ENCODE results near the gene NFIX. TPM values are rescaled to one million over a fixed set of nuclear protein-coding genes. Genes with fewer than 3 reads are reported as not detected.

NFIX gene
- total and polyA plus RNA-seq, 7 donors: 10.6 to 104 (median 44.1) TPM

- Histone ChIP-seq H3K27ac (peak overlapping the region; percentile 59 to 97 (median 87)), H3K9me3 (no peaks in the 10 kb centered on the region), H3K36me3 (peaks cover 5 to 46% (median 21%) of the 10 kb centered on the region in 4 donors), H3K4me3 (no peak overlapping the region), H3K27me3 (no peaks in the 10 kb centered on the region), H3K4me1 (peaks cover 0 to 91% (median 71%) of the 10 kb centered on the region in 4 donors)
- intact Hi-C loops (cut with DNase I): loop anchor here (5.0 kb wide), 1 partner anchor 79 kb away; the partner anchor contains the start of gene NFIX
- TF ChIP-seq POLR2AphosphoS5 (IDR thresholded peaks at IDR 0.05) (no peak), POLR2A (IDR thresholded peaks at IDR 0.05) (no peak), CTCF (IDR thresholded peaks at IDR 0.05) (no peak), EP300 (IDR thresholded peaks at IDR 0.05) (no peak)
- no peak for DNase-seq
- WGBS, 2 donors: 55 to 60% methylated on average over 6 of the region's 6 CpGs
Measured at GRCh38 chr19:13076787-13077186, 81.5 kb downstream of the NFIX start.

- H3K4me1 ChIP-seq: peaks cover 0 to 91% (median 72%) of the 10 kb centered on the region in 4 donors
- H3K27ac ChIP-seq: peak overlapping the region; percentile 79 to 97 (median 88)
- peak in 1 of 4 donors; percentile 30 for TF ChIP-seq POLR2AphosphoS5 (IDR thresholded peaks at IDR 0.05)
- TF ChIP-seq CTCF (IDR thresholded peaks at IDR 0.05): no peak
- no peak for TF ChIP-seq POLR2A (IDR thresholded peaks at IDR 0.05)
- H3K4me3 ChIP-seq: no peak overlapping the region
- no peaks in the 10 kb centered on the region for H3K9me3 ChIP-seq
- H3K36me3 ChIP-seq: peaks cover 5 to 49% (median 23%) of the 10 kb centered on the region in 4 donors
- H3K27me3 ChIP-seq: no peaks in the 10 kb centered on the region
- WGBS, 2 donors: 41 to 58% methylated on average over 11 of the region's 11 CpGs
- intact Hi-C loops (cut with DNase I): loop anchor here (5.0 kb wide), 1 partner anchor 80 kb away; the partner anchor contains the start of gene NFIX
- no peak for DNase-seq
Measured at GRCh38 chr19:13077240-13077639, 82.0 kb downstream of the NFIX start.

- H3K4me1 ChIP-seq: peaks cover 0 to 91% (median 73%) of the 10 kb centered on the region in 4 donors
- peak overlapping the region; percentile 79 to 97 (median 88) for H3K27ac ChIP-seq
- WGBS, 2 donors: 52 to 76% methylated on average over 10 of the region's 10 CpGs
- intact Hi-C loops (cut with DNase I): loop anchor here (5.0 kb wide), 1 partner anchor 81 kb away; the partner anchor contains the start of gene NFIX
- no peaks in the 10 kb centered on the region for H3K9me3 ChIP-seq
- peaks cover 5 to 53% (median 24%) of the 10 kb centered on the region in 4 donors for H3K36me3 ChIP-seq
- no peak for TF ChIP-seq POLR2A (IDR thresholded peaks at IDR 0.05)
- TF ChIP-seq EP300 (IDR thresholded peaks at IDR 0.05): no peak
- no peak for TF ChIP-seq POLR2AphosphoS5 (IDR thresholded peaks at IDR 0.05)
- no peak for TF ChIP-seq CTCF (IDR thresholded peaks at IDR 0.05)
- no peak overlapping the region for H3K4me3 ChIP-seq
- no peak for DNase-seq
- no peaks in the 10 kb centered on the region for H3K27me3 ChIP-seq
Measured at GRCh38 chr19:13078381-13078780, 83.1 kb downstream of the NFIX start.

- no peaks in the 10 kb centered on the region for H3K9me3 ChIP-seq
- DNase-seq: peak; percentile 91
- no peak overlapping the region for H3K4me3 ChIP-seq
- H3K36me3 ChIP-seq: peaks cover 5 to 53% (median 22%) of the 10 kb centered on the region in 4 donors
- H3K27me3 ChIP-seq: no peaks in the 10 kb centered on the region
- peaks cover 0 to 90% (median 73%) of the 10 kb centered on the region in 4 donors for H3K4me1 ChIP-seq
- 24 to 55% methylated on average over 12 of the region's 12 CpGs for WGBS, 2 donors
- intact Hi-C loops (cut with DNase I): loop anchor here (5.0 kb wide), 1 partner anchor 82 kb away; the partner anchor contains the start of gene NFIX
- peak in 1 of 4 donors; percentile 53 for TF ChIP-seq EP300 (IDR thresholded peaks at IDR 0.05)
- TF ChIP-seq CTCF (IDR thresholded peaks at IDR 0.05): no peak
- peak in 3 of 4 donors; percentile 28 to 62 (median 47) for TF ChIP-seq POLR2AphosphoS5 (IDR thresholded peaks at IDR 0.05)
- no peak for TF ChIP-seq POLR2A (IDR thresholded peaks at IDR 0.05)
- peak overlapping the region; percentile 79 to 97 (median 88) for H3K27ac ChIP-seq
Measured at GRCh38 chr19:13078897-13079541, 83.7 kb downstream of the NFIX start.

Data from sigmoid colon (tissue), 7 donors.